ENCODE results near the gene DKKL1.
"Not testable (repeated sequence)": the region's sequence is repeated elsewhere in the genome, so short reads cannot be mapped to it uniquely, and the experiment has no call there.

DKKL1 gene

DNA sequence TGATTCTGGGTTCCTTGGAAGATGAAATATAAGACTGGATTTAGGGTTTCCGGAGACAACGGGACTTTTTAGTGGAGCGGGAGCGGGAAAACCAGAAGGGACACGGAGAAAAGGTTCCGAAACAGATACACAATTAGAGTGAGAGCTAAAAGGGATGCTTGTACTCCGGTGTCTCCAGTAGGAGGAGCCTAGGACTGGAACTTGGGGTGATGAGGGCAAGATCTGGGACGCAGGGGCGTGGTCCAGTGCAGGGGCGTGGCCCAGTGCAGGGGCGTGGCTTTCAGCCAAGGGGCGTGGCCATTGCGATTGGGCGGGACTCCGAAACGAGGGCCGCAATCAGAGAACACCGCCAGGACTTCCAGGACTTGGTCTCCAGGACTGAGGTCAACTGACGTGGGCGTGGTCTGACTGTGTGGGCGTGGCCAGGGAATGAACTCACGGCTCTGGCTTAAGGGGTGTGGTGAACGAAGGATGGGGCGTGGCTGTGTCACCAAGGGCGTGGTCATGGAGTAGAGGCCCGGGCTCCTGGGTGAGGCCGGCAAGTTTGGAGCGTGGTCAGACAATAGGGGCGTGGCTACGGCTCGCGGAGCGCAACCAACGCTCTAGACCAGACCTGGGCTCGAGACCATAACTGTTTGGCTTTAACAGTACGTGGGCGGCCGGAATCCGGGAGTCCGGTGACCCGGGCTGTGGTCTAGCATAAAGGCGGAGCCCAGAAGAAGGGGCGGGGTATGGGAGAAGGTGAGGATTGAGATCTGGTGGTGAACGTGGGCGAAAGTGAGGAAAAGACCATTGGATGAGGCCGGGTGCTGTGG lies at the start of gene DKKL1:
Gene DKKL1, plus strand, starts transcription at position 610 of the 815 bp plus-strand sequence. Its CDS starts 122 bp downstream, at position 732.
- intact Hi-C loops (cut with DNase I; ENCODE audit: low total_unique reads) = no loop called here
- Histone ChIP-seq H3K4me1 (peaks cover 2 to 20% (median 11%) of the 10 kb centered on the region in 4 donors), H3K4me3 (peak within 1 kb of the TSS; percentile 81 to 98), H3K9me3 (peaks cover 0 to 2% (median 0%) of the 10 kb centered on the region in 3 donors), H3K27ac (peak within 1 kb of the TSS; percentile 84 to 96), H3K27me3 (no peaks in the 10 kb centered on the region), H3K36me3 (peaks cover 9 to 15% (median 14%) of the 10 kb centered on the region in 3 donors)
- peak; percentile 100 for DNase-seq
- TF ChIP-seq, protein P1, sequence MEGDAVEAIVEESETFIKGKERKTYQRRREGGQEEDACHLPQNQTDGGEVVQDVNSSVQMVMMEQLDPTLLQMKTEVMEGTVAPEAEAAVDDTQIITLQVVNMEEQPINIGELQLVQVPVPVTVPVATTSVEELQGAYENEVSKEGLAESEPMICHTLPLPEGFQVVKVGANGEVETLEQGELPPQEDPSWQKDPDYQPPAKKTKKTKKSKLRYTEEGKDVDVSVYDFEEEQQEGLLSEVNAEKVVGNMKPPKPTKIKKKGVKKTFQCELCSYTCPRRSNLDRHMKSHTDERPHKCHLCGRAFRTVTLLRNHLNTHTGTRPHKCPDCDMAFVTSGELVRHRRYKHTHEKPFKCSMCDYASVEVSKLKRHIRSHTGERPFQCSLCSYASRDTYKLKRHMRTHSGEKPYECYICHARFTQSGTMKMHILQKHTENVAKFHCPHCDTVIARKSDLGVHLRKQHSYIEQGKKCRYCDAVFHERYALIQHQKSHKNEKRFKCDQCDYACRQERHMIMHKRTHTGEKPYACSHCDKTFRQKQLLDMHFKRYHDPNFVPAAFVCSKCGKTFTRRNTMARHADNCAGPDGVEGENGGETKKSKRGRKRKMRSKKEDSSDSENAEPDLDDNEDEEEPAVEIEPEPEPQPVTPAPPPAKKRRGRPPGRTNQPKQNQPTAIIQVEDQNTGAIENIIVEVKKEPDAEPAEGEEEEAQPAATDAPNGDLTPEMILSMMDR (IDR thresholded peaks at IDR 0.05) = peak; percentile 10 to 18

GRCh38 chr19:49315111-49315510 lies 48.6 kb upstream of the DKKL1 start:
- DNase-seq = no peak
- Histone ChIP-seq H3K4me1 (no peaks in the 10 kb centered on the region), H3K27me3 (no peaks in the 10 kb centered on the region), H3K9me3 (peaks cover 0 to 12% (median 10%) of the 10 kb centered on the region in 3 donors), H3K27ac (no peak overlapping the region), H3K36me3 (peaks cover 13 to 26% (median 14%) of the 10 kb centered on the region in 3 donors), H3K4me3 (no peak overlapping the region)
- TF ChIP-seq, protein P1 (IDR thresholded peaks at IDR 0.05) = no peak
- intact Hi-C loops (cut with DNase I; ENCODE audit: low total_unique reads) = no loop called here

GRCh38 chr19:49316284-49316683 lies 47.4 kb upstream of the DKKL1 start:
- DNase-seq = no peak
- peaks cover 2 to 23% (median 5%) of the 10 kb centered on the region in 3 donors for H3K36me3 ChIP-seq
- H3K4me1 ChIP-seq = no peaks in the 10 kb centered on the region
- intact Hi-C loops (cut with DNase I; ENCODE audit: low total_unique reads) = no loop called here
- H3K27me3 ChIP-seq = no peaks in the 10 kb centered on the region
- TF ChIP-seq, protein P1 (IDR thresholded peaks at IDR 0.05) = no peak
- no peak overlapping the region for H3K27ac ChIP-seq
- H3K9me3 ChIP-seq = peaks cover 0 to 13% (median 10%) of the 10 kb centered on the region in 3 donors
- no peak overlapping the region for H3K4me3 ChIP-seq

DNA sequence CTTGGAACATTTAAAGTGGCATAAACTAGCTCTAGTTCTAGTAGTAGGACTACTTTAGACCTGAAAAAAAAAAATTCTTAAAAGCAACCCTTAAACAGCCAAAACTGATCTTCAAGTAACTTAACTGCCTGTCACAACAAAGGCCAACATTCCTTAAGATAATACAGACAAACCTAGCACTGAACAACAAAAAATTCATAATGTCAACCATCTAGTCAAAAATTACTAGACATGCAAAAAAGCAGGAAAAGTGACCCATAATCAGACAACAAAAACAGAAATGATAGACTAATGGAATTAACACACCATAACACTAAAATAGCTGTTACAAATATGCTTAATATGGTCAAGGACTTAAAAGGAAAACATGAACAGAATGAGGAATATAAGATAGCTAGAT lies 45.4 kb upstream of the DKKL1 start:
- Histone ChIP-seq H3K9me3 (peaks cover 0 to 19% (median 10%) of the 10 kb centered on the region in 3 donors), H3K36me3 (peaks cover 3 to 34% (median 4%) of the 10 kb centered on the region in 3 donors), H3K4me1 (no peaks in the 10 kb centered on the region), H3K27ac (no peak overlapping the region), H3K27me3 (no peaks in the 10 kb centered on the region), H3K4me3 (no peak overlapping the region)
- TF ChIP-seq, protein P1 (IDR thresholded peaks at IDR 0.05) = no peak
- DNase-seq = no peak
- intact Hi-C loops (cut with DNase I; ENCODE audit: low total_unique reads) = no loop called here

- Histone ChIP-seq H3K36me3 (peaks cover 7 to 25% (median 20%) of the 10 kb centered on the region in 3 donors), H3K4me1 (no peaks in the 10 kb centered on the region), H3K9me3 (peaks cover 0 to 7% (median 0%) of the 10 kb centered on the region in 3 donors), H3K27ac (no peak within 1 kb of the TSS), H3K4me3 (no peak within 1 kb of the TSS), H3K27me3 (no peaks in the 10 kb centered on the region)
- intact Hi-C loops (cut with DNase I; ENCODE audit: low total_unique reads) = no loop called here
- TF ChIP-seq, protein P1 (IDR thresholded peaks at IDR 0.05) = no peak
- DNase-seq = no peak
Observed at GRCh38 chr19:49324801-49325576, 38.7 kb upstream of the DKKL1 start, which contains the start of gene SLC6A16. TSS of gene SLC6A16 (minus strand) at chr19:49325191. CDS start at chr19:49311347, 13,844 bp downstream.

DNA sequence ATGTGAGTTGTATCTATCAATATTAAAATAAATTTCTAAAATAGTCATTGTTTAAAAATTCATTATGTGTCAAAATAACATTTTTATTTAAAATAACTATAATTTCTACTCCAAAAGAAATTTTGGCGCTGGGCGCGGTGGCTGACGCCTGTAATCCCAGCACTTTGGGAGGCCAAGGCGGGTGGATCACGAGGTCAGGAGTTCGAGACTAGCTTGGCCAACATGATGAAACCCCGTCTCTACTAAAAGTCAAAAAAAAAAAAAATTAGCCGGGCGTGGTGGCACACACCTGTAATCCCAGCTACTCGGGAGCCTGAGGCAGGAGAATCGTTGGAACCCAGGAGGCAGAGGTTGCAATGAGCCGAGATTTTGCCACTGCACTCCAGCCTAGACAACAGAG lies 37.9 kb upstream of the DKKL1 start:
- H3K27ac ChIP-seq; H3K9me3 ChIP-seq; H3K27me3 ChIP-seq; DNase-seq; H3K4me3 ChIP-seq; H3K4me1 ChIP-seq; intact Hi-C loops (cut with DNase I; ENCODE audit: low total_unique reads): not testable (repeated sequence)
- peaks cover 12 to 29% (median 27%) of the 10 kb centered on the region in 3 donors for H3K36me3 ChIP-seq

Measured in tibial artery (tissue), 4 donors.